ENCODE data around the gene KRTAP10-4.
"Not testable (repeated sequence)": the region's sequence is repeated elsewhere in the genome, so short reads cannot be mapped to it uniquely, and the experiment has no call there.

KRTAP10-4 gene

GRCh38 chr21:44592446-44593311 lies 19.1 kb downstream of the KRTAP10-4 start, which contains the start of gene KRTAP10-6:
Gene KRTAP10-6 (minus strand): TSS chr21:44592505. CDS start chr21:44592484, 21 bp downstream.
- in situ Hi-C loops (cut with MboI; ENCODE audit: low sequenced_read_pairs), result no loop called here

- in situ Hi-C loops (cut with MboI; ENCODE audit: low sequenced_read_pairs), result no loop called here
Measured at GRCh38 chr21:44593598-44594405, 20.3 kb downstream of the KRTAP10-4 start.

- in situ Hi-C loops (cut with MboI; ENCODE audit: low sequenced_read_pairs), result no loop called here
Measured at GRCh38 chr21:44594406-44594916, 20.9 kb downstream of the KRTAP10-4 start.

GRCh38 chr21:44595524-44595923 lies 22.0 kb downstream of the KRTAP10-4 start:
- in situ Hi-C loops (cut with MboI; ENCODE audit: low sequenced_read_pairs), result no loop called here

- in situ Hi-C loops (cut with MboI; ENCODE audit: low sequenced_read_pairs), result no loop called here
Measured at GRCh38 chr21:44596068-44596725, 22.7 kb downstream of the KRTAP10-4 start.

GRCh38 chr21:44598061-44598460 lies 24.5 kb downstream of the KRTAP10-4 start:
- in situ Hi-C loops (cut with MboI; ENCODE audit: low sequenced_read_pairs), result no loop called here

- in situ Hi-C loops (cut with MboI; ENCODE audit: low sequenced_read_pairs), result no loop called here
Measured at GRCh38 chr21:44599264-44600029, 25.9 kb downstream of the KRTAP10-4 start.

GRCh38 chr21:44600118-44600978 lies 26.8 kb downstream of the KRTAP10-4 start, which contains the start of gene KRTAP10-7:
Gene KRTAP10-7 (plus strand): TSS chr21:44600597. CDS start chr21:44600622, 25 bp downstream.
- in situ Hi-C loops (cut with MboI; ENCODE audit: low sequenced_read_pairs), result not testable (repeated sequence)

GRCh38 chr21:44601091-44601490 lies 27.6 kb downstream of the KRTAP10-4 start:
- in situ Hi-C loops (cut with MboI; ENCODE audit: low sequenced_read_pairs), result not testable (repeated sequence)

- in situ Hi-C loops (cut with MboI; ENCODE audit: low sequenced_read_pairs), result no loop called here
Measured at GRCh38 chr21:44601596-44602462, 28.3 kb downstream of the KRTAP10-4 start.

GRCh38 chr21:44602463-44602850 lies 28.9 kb downstream of the KRTAP10-4 start:
- in situ Hi-C loops (cut with MboI; ENCODE audit: low sequenced_read_pairs), result no loop called here

GRCh38 chr21:44603109-44603875 lies 29.8 kb downstream of the KRTAP10-4 start:
- in situ Hi-C loops (cut with MboI; ENCODE audit: low sequenced_read_pairs), result no loop called here

- in situ Hi-C loops (cut with MboI; ENCODE audit: low sequenced_read_pairs), result no loop called here
Measured at GRCh38 chr21:44603911-44604310, 30.4 kb downstream of the KRTAP10-4 start.

GRCh38 chr21:44606495-44606894 lies 33.0 kb downstream of the KRTAP10-4 start:
- in situ Hi-C loops (cut with MboI; ENCODE audit: low sequenced_read_pairs), result no loop called here

- in situ Hi-C loops (cut with MboI; ENCODE audit: low sequenced_read_pairs), result no loop called here
Measured at GRCh38 chr21:44609193-44609592, 35.7 kb downstream of the KRTAP10-4 start.

GRCh38 chr21:44610157-44610843 lies 36.8 kb downstream of the KRTAP10-4 start:
- in situ Hi-C loops (cut with MboI; ENCODE audit: low sequenced_read_pairs), result not testable (repeated sequence)

GRCh38 chr21:44611551-44611950 lies 38.0 kb downstream of the KRTAP10-4 start:
- in situ Hi-C loops (cut with MboI; ENCODE audit: low sequenced_read_pairs), result no loop called here

All from HL-60/S4 treated with retinoic acid at 250 ng/mL for 4 days and 3 days (cell line).